GM12872 (cell line): Measurements from ENCODE around the gene FBLL1.

Experiments used
- CTCF ChIP-seq: IDR thresholded peaks from 3 replicates; pipeline ENCODE4 v1.5.1; 2011; ENCODE audit warnings: low read depth, mild to moderate bottlenecking, low read length, moderate library complexity; ENCODE audit not compliant: insufficient read depth

Gene FBLL1

GRCh38 chr5:168531987-168532864 lies 3.1 kb downstream of the FBLL1 start:
- no peak for TF ChIP-seq CTCF

- TF ChIP-seq CTCF: no peak
Measured at GRCh38 chr5:168537176-168537575, 8.1 kb downstream of the FBLL1 start.

GRCh38 chr5:168549554-168549953 lies 20.4 kb downstream of the FBLL1 start:
- TF ChIP-seq CTCF: no peak

- no peak for TF ChIP-seq CTCF
Measured at GRCh38 chr5:168550656-168551055, 21.6 kb downstream of the FBLL1 start.

- no peak for TF ChIP-seq CTCF
Measured at GRCh38 chr5:168552146-168552545, 23.0 kb downstream of the FBLL1 start.

GRCh38 chr5:168553377-168554130 lies 24.4 kb downstream of the FBLL1 start:
- no peak for TF ChIP-seq CTCF

- no peak for TF ChIP-seq CTCF
Measured at GRCh38 chr5:168557389-168557788, 28.3 kb downstream of the FBLL1 start.
